ENCODE measurements around the gene ETDB. TPM values are rescaled to one million over a fixed set of nuclear protein-coding genes. Genes with fewer than 3 reads are reported as not detected.

ETDB gene
- total RNA-seq, 2 experiments from 2014 or later = not detected

- ATAC-seq (ENCODE audit: poor library complexity) (no peak), DNase-seq (no peak)
- no peak overlapping the region for H3K27ac ChIP-seq (ENCODE audit: low read depth in 1 of 2, low read length in 2 of 2)
- no peak for TF ChIP-seq CTCF (IDR thresholded peaks at IDR 0.05)
- no peaks in the 10 kb centered on the region for H3K27me3 ChIP-seq (ENCODE audit: control insufficient read depth in 1 of 2, insufficient read depth in 2 of 2, low read length in 2 of 2)
- Mint-ChIP-seq H3K4me3 (no peak overlapping the region), H3K27me3 (no peaks in the 10 kb centered on the region), H3K36me3 (ENCODE audit: low read depth) (no peaks in the 10 kb centered on the region), H3K27ac (no peak overlapping the region), H3K4me1 (ENCODE audit: low read depth) (peaks cover 9% of the 10 kb centered on the region), H3K9me3 (no peaks in the 10 kb centered on the region)
- H3K4me1 ChIP-seq (ENCODE audit: insufficient read depth, low read length) = peaks cover 11% of the 10 kb centered on the region
- ChIA-PET POLR2A (no interaction called here), CTCF (no interaction called here)
- intact Hi-C loops (cut with DNase I, micrococcal nuclease) = no loop called here
- H3K36me3 ChIP-seq (ENCODE audit: insufficient read depth, low read length) = no peaks in the 10 kb centered on the region
- no peak overlapping the region for H3K4me3 ChIP-seq (ENCODE audit: low read length)
- H3K9me3 ChIP-seq (ENCODE audit: control insufficient read depth in 1 of 2, insufficient read depth in 1 of 2, low read length in 2 of 2) = no peaks in the 10 kb centered on the region
Observed at GRCh38 chrX:135094726-135095125, 25.6 kb downstream of the ETDB start.

- CTCF ChIA-PET = no interaction called here
- no peak for TF ChIP-seq CTCF (IDR thresholded peaks at IDR 0.05)
- Histone ChIP-seq H3K9me3 (ENCODE audit: control insufficient read depth in 1 of 2, insufficient read depth in 1 of 2, low read length in 2 of 2) (no peaks in the 10 kb centered on the region), H3K4me1 (ENCODE audit: insufficient read depth, low read length) (peaks cover 2% of the 10 kb centered on the region), H3K4me3 (ENCODE audit: low read length) (no peak overlapping the region), H3K36me3 (ENCODE audit: insufficient read depth, low read length) (no peaks in the 10 kb centered on the region), H3K27ac (ENCODE audit: low read depth in 1 of 2, low read length in 2 of 2) (no peak overlapping the region), H3K27me3 (ENCODE audit: control insufficient read depth in 1 of 2, insufficient read depth in 2 of 2, low read length in 2 of 2) (no peaks in the 10 kb centered on the region)
- DNase-seq (no peak), ATAC-seq (ENCODE audit: poor library complexity) (no peak)
- POLR2A ChIA-PET = no interaction called here
- H3K4me1 Mint-ChIP-seq (ENCODE audit: low read depth) = peaks cover 6% of the 10 kb centered on the region
- H3K36me3 Mint-ChIP-seq (ENCODE audit: low read depth) = no peaks in the 10 kb centered on the region
- intact Hi-C loops (cut with DNase I, micrococcal nuclease) = loop anchor here in 1 of 2 experiments (5.0 kb wide), 1 partner anchor 37 kb away; the partner anchor contains the start of gene RTL8A
- peaks cover 4% of the 10 kb centered on the region for H3K27me3 Mint-ChIP-seq
- H3K9me3 Mint-ChIP-seq = no peaks in the 10 kb centered on the region
- no peak overlapping the region for H3K4me3 Mint-ChIP-seq
- no peak overlapping the region for H3K27ac Mint-ChIP-seq
Observed at GRCh38 chrX:135089126-135089525, 31.2 kb downstream of the ETDB start.

- Histone ChIP-seq H3K4me3 (ENCODE audit: low read length) (no peak overlapping the region), H3K4me1 (ENCODE audit: insufficient read depth, low read length) (peaks cover 2% of the 10 kb centered on the region), H3K27ac (ENCODE audit: low read depth in 1 of 2, low read length in 2 of 2) (no peak overlapping the region), H3K36me3 (ENCODE audit: insufficient read depth, low read length) (no peaks in the 10 kb centered on the region), H3K9me3 (ENCODE audit: control insufficient read depth in 1 of 2, insufficient read depth in 1 of 2, low read length in 2 of 2) (no peaks in the 10 kb centered on the region), H3K27me3 (ENCODE audit: control insufficient read depth in 1 of 2, insufficient read depth in 2 of 2, low read length in 2 of 2) (no peaks in the 10 kb centered on the region)
- intact Hi-C loops (cut with DNase I, micrococcal nuclease) = loop anchor here in 1 of 2 experiments (5.0 kb wide), 1 partner anchor 36 kb away; the partner anchor contains the start of gene RTL8A
- ChIA-PET POLR2A (no interaction called here), CTCF (no interaction called here)
- H3K9me3 Mint-ChIP-seq = no peaks in the 10 kb centered on the region
- ATAC-seq (ENCODE audit: poor library complexity) = no peak
- TF ChIP-seq CTCF (IDR thresholded peaks at IDR 0.05) = no peak
- H3K4me1 Mint-ChIP-seq (ENCODE audit: low read depth) = peaks cover 6% of the 10 kb centered on the region
- H3K27me3 Mint-ChIP-seq = peaks cover 4% of the 10 kb centered on the region
- no peaks in the 10 kb centered on the region for H3K36me3 Mint-ChIP-seq (ENCODE audit: low read depth)
- no peak overlapping the region for H3K27ac Mint-ChIP-seq
- H3K4me3 Mint-ChIP-seq = no peak overlapping the region
- DNase-seq = no peak
Observed at GRCh38 chrX:135087867-135088266, 32.5 kb downstream of the ETDB start.
